Skeletal muscle satellite cell (primary cell): ENCODE results near the gene STAT2.
"Not testable (repeated sequence)": the region's sequence is repeated elsewhere in the genome, so short reads cannot be mapped to it uniquely, and the experiment has no call there.

Source experiments
- H3K27me3 ChIP-seq: 2 replicates; pipeline ENCODE4 v1.7.0; 2013; ENCODE audit warnings: low read length; ENCODE audit not compliant: control insufficient read depth, insufficient read depth
- H3K36me3 ChIP-seq: 2 replicates; pipeline ENCODE4 v1.7.0; 2013; ENCODE audit warnings: mild to moderate bottlenecking, control low read depth, low read length; ENCODE audit not compliant: insufficient read depth
- H3K4me1 ChIP-seq: 2 replicates; pipeline ENCODE4 v1.7.0; 2013; ENCODE audit warnings: low read length; ENCODE audit not compliant: control insufficient read depth, insufficient read depth
- H3K4me2 ChIP-seq: 2 replicates; pipeline ENCODE4 v1.7.0; 2013; ENCODE audit warnings: mild to moderate bottlenecking, low read length
- H3K4me3 ChIP-seq: 2 replicates; pipeline ENCODE4 v1.7.0; 2013; ENCODE audit warnings: low read length
- H3K9ac ChIP-seq: 2 replicates; pipeline ENCODE4 v1.7.0; 2013; ENCODE audit warnings: mild to moderate bottlenecking, low read depth, low read length, moderate library complexity
- H3K9me3 ChIP-seq: replicated peaks from 2 replicates; pipeline ENCODE4 v1.7.0; 2013; ENCODE audit warnings: mild to moderate bottlenecking, control low read depth, low read length

The STAT2 gene

DNA sequence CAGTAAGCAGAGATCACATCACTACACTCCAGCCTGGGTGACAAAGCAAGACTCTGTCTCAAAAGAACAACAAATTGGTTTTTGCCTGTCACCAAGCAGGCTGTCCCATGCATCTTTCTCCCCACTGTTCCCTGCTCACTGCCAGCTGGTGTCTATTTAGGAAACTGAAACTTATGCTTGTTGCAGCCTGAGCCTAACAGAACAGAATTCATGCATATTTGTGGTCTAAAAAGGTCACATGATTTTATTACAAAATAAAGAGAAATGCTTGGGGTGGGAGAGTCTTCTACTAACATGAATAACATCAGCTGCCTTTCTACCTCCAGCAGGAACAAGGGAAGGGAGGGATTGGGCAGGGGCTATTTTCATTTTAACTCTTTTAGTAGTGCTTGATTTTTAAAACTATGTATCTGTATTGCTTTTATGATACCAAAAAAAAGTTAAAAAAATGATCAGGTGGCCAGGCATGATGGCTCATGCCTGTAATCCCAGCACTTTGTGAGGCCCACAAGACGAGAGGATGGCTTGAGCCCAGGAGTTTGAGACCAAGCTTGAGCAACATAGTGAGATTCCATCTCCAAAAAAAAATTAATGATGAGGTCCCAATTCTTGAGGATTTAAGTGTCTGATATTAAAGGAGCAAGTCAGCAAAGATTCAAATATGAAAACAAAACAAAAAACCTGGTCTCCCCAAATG lies 923 bp downstream of the STAT2 start:
- H3K9me3 ChIP-seq, result no peaks in the 10 kb centered on the region
- no peaks in the 10 kb centered on the region for H3K27me3 ChIP-seq
- peaks cover 24% of the 10 kb centered on the region for H3K36me3 ChIP-seq
- peak overlapping the region; percentile 85 for H3K4me3 ChIP-seq
- peak overlapping the region; percentile 90 for H3K4me2 ChIP-seq
- peak overlapping the region; percentile 94 for H3K9ac ChIP-seq
- peaks cover 18% of the 10 kb centered on the region for H3K4me1 ChIP-seq

DNA sequence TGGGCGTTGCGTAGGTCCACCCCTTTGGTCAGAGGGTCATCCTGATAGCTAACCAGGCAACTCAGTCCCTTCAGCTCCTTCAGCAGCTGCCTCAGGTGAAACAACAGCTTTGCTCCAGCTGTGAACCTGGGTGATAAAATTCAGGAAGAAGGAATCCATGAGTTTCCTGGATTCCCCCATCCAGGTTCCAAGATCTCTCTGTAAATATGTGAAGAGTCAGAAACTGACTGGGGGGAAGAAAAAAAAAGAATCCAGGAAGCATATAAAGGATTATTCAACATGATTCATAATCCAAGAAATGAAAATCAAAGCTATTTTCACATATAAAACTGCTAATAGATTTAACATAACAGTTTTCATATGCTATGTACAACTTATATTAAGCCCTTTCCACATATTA lies 8.6 kb downstream of the STAT2 start:
- Histone ChIP-seq H3K4me3 (no peak overlapping the region), H3K36me3 (peaks cover 76% of the 10 kb centered on the region), H3K9me3 (no peaks in the 10 kb centered on the region), H3K4me2 (no peak overlapping the region), H3K27me3 (no peaks in the 10 kb centered on the region), H3K9ac (no peak overlapping the region), H3K4me1 (no peaks in the 10 kb centered on the region)

DNA sequence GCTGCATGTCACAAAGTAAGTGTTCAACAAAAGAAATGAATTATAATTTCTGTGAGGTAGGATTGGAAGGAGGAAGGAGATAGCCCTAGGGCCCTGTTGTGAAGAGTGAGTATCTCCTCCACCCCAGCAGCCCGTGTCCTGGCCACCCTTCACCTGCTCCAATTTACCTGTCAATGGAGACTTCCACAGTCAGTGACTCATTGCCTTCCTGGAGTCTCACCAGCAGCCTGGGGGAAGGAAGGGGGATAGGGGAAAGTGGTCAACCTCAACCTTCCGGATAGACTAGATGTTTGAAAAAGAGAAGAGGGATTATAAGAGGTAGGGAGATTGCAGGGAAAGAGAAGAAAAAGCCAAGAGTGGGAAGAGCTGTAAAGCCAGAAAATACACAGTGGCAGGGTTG lies 9.2 kb downstream of the STAT2 start:
- Histone ChIP-seq H3K4me2 (no peak overlapping the region), H3K4me3 (no peak overlapping the region), H3K36me3 (peaks cover 76% of the 10 kb centered on the region), H3K4me1 (no peaks in the 10 kb centered on the region), H3K9ac (no peak overlapping the region), H3K27me3 (no peaks in the 10 kb centered on the region), H3K9me3 (no peaks in the 10 kb centered on the region)

DNA sequence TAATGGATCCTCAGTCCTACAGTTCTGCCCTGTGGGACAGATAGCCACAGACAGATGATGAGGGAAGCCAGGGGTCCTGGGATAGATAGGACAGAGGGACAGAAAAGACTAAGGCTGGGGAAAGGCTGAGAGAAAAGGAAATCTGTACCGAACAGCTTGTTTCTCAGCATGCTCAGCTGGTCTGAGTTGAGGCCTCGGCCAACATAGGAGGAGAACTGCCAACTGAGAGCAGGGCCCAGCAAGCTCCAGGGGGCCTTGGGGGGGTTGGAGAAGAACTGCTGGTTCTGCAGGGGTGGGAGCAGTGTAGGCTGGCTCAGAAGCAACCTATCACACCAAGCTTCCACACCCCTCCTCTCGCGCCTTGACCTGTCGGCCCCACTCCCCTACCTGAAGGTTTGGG lies 11.1 kb downstream of the STAT2 start:
- Histone ChIP-seq H3K4me3 (no peak overlapping the region), H3K36me3 (peaks cover 68% of the 10 kb centered on the region), H3K27me3 (no peaks in the 10 kb centered on the region), H3K9ac (no peak overlapping the region), H3K4me2 (no peak overlapping the region), H3K9me3 (no peaks in the 10 kb centered on the region), H3K4me1 (no peaks in the 10 kb centered on the region)

DNA sequence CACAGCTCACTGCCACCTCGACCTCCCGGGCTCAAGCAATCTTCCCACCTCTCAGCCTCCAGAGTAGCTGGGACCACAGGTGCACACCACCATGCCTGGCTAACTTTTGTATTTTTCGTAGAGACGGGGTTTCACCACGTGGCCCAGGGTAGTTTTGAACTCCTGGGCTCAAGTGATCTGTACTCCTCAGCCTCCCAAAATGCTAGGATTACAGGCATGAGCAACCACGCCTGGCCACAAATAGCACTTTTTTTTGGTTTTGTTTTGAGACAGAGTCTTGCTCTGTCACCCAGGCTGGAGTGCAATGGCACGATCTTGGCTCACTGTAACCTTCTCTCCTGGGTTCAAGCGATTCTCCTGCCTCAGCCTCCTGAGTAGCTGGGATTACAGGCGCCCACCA lies 12.7 kb downstream of the STAT2 start:
- H3K4me3 ChIP-seq, H3K4me2 ChIP-seq, H3K9me3 ChIP-seq, H3K9ac ChIP-seq, H3K27me3 ChIP-seq, H3K4me1 ChIP-seq: not testable (repeated sequence)
- H3K36me3 ChIP-seq, result peaks cover 77% of the 10 kb centered on the region

DNA sequence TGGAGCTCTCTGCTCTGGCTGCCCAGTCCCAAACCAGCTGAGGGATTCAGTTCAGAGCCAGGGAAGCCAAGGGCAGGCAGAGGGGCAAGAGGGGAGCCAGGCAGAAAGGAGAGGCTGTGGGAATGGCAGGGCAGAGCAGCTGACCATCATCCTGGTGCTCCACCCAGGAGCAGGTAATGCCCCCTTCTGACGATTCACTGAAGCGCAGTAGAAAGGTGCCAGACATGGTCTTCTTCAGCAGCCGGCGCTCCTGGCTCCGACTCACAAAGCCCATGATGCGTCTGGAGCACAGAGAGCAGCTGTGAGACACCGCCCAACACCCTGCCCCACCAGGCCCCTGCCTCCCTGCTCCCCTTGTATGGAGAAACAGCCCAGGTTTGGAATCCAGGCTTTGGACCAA lies 13.2 kb downstream of the STAT2 start:
- Histone ChIP-seq H3K36me3 (peaks cover 80% of the 10 kb centered on the region), H3K9ac (no peak overlapping the region)

DNA sequence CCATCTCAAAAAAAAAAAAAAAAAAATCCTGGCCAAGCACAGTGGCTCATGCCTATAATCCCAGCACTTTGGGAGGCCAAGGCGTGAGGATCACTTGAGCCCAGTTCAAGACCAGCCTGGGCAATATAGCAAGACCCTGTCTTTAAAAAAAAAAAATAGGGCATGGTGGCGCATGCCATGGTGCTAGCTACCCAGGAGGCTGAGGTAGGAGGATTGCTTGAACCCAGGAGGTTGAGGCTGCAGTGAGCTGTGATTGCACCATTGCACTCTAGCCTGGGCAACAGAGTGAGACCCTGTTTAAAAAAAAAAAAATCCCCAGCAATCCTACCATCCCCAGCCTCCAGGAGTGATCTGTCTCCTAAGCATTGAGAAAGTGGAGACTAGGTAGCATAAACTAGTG lies 17.6 kb downstream of the STAT2 start:
- H3K4me2 ChIP-seq, H3K4me3 ChIP-seq, H3K9ac ChIP-seq, H3K27me3 ChIP-seq, H3K9me3 ChIP-seq, H3K4me1 ChIP-seq: not testable (repeated sequence)
- peaks cover 48% of the 10 kb centered on the region for H3K36me3 ChIP-seq

More for the DNA sequence above, 13.2 kb downstream of the STAT2 start:
- no peak overlapping the region for H3K4me3 ChIP-seq
- H3K9me3 ChIP-seq, result no peaks in the 10 kb centered on the region
- no peaks in the 10 kb centered on the region for H3K27me3 ChIP-seq
- no peak overlapping the region for H3K4me2 ChIP-seq
- no peaks in the 10 kb centered on the region for H3K4me1 ChIP-seq

DNA sequence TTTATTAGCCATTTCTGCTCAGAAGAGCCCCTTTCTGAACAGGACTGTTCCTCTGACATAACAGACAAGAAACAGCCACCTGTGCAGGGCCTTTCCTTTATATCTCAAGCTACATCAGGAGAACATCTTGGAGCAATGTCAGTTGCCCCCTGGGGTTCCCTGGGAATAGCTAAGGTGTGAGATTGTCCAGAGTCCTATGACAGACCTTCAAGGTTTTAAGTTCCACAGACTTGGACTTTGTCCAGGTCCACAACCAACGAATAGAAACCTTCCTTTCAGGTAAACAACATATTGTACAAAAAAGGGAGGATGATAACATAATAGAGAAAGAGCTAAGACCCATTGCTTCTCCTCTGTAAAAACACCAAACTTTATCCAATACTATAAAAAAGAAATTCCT lies 18.3 kb downstream of the STAT2 start:
- H3K4me2 ChIP-seq, result no peak overlapping the region
- no peaks in the 10 kb centered on the region for H3K4me1 ChIP-seq
- no peak overlapping the region for H3K9ac ChIP-seq
- no peaks in the 10 kb centered on the region for H3K27me3 ChIP-seq
- H3K9me3 ChIP-seq, result no peaks in the 10 kb centered on the region
- H3K4me3 ChIP-seq, result no peak overlapping the region
- H3K36me3 ChIP-seq, result peaks cover 43% of the 10 kb centered on the region

DNA sequence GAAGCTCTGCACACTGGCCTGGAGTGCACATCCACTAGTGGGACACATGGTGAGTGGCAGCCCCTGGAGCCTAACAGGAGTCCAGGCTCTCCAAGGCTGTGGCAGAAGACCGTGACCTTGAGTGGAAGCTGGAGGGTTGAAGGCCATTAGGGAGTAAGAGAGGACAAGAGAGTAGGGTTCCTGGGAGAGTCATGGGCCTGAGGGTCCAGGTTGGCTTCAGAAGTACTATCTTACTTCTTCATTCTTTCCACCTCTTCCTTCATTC lies 20.8 kb downstream of the STAT2 start:
- no peak overlapping the region for H3K4me3 ChIP-seq
- no peak overlapping the region for H3K9ac ChIP-seq
- H3K4me2 ChIP-seq, result no peak overlapping the region

DNA sequence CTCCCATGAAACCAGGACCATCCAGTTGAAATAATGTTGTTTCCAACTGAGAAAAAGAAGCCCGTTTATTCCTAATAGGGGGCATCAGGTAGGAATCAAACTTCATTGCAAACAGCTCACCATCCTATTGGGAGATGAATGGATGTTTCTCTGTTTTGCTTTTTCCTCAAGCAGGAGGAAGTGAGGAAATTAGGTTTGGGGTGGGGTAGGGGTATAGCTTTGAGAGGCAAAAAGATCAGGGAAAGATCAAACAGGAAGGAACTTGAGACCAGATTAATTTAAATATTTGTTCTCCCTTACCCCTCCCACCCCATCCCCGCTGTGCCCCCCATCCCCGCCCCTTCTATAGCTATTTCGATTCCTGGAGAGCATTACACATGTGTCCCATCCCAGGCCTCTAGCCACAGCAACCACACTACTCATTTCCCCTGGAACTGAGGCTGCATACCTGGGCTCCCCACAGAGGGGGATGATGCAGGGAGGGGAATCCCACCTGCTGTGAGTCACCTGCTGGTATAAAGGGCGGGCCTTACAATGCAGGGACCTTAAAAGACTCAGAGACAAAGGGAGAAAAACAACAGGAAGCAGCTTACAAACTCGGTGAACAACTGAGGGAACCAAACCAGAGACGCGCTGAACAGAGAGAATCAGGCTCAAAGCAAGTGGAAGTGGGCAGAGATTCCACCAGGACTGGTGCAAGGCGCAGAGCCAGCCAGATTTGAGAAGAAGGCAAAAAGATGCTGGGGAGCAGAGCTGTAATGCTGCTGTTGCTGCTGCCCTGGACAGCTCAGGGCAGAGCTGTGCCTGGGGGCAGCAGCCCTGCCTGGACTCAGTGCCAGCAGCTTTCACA lies 21.4 kb downstream of the STAT2 start, which contains the start of gene IL23A:
Gene IL23A (plus strand): TSS at position 577 of the 850 bp plus-strand sequence. CDS start 161 bp downstream, at position 738.
- Histone ChIP-seq H3K9ac (no peak within 1 kb of the TSS), H3K27me3 (no peaks in the 10 kb centered on the region), H3K4me3 (no peak within 1 kb of the TSS), H3K4me2 (no peak within 1 kb of the TSS), H3K4me1 (peaks cover 6% of the 10 kb centered on the region), H3K9me3 (no peaks in the 10 kb centered on the region), H3K36me3 (peaks cover 22% of the 10 kb centered on the region)

More for the DNA sequence above, 20.8 kb downstream of the STAT2 start:
- Histone ChIP-seq H3K36me3 (peaks cover 28% of the 10 kb centered on the region), H3K9me3 (no peaks in the 10 kb centered on the region), H3K27me3 (no peaks in the 10 kb centered on the region), H3K4me1 (peaks cover 6% of the 10 kb centered on the region)

DNA sequence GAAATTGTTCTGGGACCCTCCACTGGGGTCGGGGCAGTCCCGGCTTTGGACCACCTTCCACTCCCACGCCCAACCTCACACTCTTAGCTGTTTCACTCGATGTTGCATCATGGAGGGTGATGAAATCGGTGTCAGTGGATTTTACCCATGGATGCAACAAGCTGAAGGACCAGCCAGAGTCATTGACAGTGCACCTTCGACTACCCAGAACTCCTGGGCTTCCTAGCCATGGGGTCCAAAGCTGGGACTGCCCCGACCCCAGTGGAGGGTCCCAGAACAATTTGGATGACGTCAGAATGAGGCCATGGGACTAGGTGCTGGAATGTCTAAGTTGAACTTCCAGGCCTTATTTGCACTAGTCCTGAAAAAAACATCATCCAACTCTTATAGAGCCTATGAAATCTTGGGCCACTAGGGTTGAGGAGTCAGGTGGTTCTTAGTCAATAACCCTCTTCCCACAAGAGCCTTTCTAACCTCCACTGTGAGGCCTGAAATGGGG lies 22.1 kb downstream of the STAT2 start:
- H3K4me1 ChIP-seq, result peaks cover 13% of the 10 kb centered on the region

More for the DNA sequence above, 22.1 kb downstream of the STAT2 start:
- Histone ChIP-seq H3K36me3 (peaks cover 15% of the 10 kb centered on the region), H3K4me2 (no peak overlapping the region), H3K4me3 (no peak overlapping the region), H3K9ac (no peak overlapping the region), H3K27me3 (no peaks in the 10 kb centered on the region), H3K9me3 (no peaks in the 10 kb centered on the region)
